ENCODE measurements around the gene CERK.

- TF ChIP-seq POLR2A (IDR thresholded peaks at IDR 0.05; ENCODE audit: low read length) (no peak), GATA1 (IDR thresholded peaks at IDR 0.05; ENCODE audit: low read depth, low read length) (no peak)
Observed at GRCh38 chr22:46748908-46749675, 11.0 kb upstream of the CERK start.
